ENCODE measurements around the gene MMAA.
A peak's percentile ranks its signal among the peaks of the same experiment; 100 is the strongest.
"Not testable (repeated sequence)": the region's sequence is repeated elsewhere in the genome, so short reads cannot be mapped to it uniquely, and the experiment has no call there.

Gene MMAA

GRCh38 chr4:145618932-145619638 lies at the start of gene MMAA:
Gene MMAA (plus strand): TSS chr4:145619385. CDS start chr4:145639140, 19,755 bp downstream.
- DNase-seq (ENCODE audit: low read depth in 2 of 2): peak; percentile 93 to 94

- DNase-seq (ENCODE audit: low read depth in 2 of 2): not testable (repeated sequence)
Measured at GRCh38 chr4:145574546-145574945, 44.6 kb upstream of the MMAA start.

DNA sequence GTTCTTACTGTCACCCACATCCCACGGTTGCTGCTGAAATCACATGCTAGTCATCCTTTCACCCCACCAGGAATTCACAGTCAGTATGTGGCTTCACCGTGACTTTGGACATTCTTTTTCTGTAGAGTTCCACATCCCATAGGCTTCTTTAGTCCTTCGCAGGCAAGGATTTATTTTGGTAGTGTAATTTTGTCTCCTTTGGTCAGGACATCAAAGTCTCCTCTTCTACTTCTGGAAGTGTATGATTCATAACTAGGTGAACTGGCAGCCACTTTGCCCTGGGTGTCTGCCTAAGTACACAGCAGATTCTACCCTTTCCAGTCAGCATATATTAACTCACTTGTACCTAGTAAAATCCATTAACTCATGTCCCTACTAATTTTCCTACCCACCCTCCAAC lies 38.3 kb upstream of the MMAA start:
- no peak for DNase-seq (ENCODE audit: low read depth in 2 of 2)

- no peak for DNase-seq (ENCODE audit: low read depth in 2 of 2)
Measured at GRCh38 chr4:145583191-145584055, 35.8 kb upstream of the MMAA start.

DNA sequence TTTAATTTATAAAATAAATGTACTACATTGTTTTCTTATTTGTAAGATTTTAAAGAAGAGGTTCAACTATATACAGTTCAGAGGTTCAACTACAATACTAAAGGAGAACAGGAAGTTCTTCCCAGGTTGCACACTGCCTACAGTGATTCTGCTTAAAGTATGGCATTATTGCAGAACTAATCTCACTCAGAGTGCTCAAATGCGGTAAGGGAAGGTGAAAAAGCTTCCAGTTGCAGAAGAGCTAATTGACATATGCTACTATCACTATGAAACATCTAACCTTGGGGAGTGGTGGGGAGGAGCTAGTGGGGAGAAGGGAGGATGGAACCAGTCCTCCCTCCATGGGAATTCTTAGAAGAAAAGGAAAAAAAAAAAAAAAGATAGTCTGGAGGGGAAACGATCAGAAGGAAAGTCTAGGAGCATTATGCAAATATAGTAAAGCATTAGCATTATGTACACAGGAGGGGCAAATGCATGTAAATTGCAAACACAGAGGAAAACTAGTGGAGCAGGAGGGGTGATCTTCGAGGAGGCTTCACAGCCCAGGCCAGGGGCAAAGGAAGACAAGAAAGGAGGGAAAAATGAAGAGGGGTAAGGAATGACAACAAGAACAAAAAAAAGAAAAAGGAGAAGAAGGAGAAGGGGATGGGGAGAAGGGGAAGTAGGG lies 32.0 kb upstream of the MMAA start:
- DNase-seq (ENCODE audit: low read depth in 2 of 2): no peak

DNA sequence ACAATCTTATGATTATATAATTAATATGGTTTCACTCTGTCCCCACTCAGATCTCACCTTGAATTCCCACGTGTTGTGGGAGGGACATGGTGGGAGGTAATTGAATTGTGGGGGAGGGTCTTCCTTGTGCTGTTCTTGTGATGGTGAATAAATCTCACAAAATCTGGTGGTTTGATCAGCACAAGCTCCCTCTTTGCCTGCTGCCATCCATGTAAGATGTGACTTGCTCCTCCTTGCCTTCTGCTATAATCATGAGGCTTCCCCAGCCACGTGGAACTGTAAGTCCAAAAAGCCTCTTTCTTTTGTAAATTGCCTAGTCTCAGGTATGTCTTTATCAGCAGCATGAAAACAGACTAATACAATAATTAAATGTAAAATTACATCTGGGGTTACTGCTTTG lies 29.8 kb upstream of the MMAA start:
- not testable (repeated sequence) for DNase-seq (ENCODE audit: low read depth in 2 of 2)

DNA sequence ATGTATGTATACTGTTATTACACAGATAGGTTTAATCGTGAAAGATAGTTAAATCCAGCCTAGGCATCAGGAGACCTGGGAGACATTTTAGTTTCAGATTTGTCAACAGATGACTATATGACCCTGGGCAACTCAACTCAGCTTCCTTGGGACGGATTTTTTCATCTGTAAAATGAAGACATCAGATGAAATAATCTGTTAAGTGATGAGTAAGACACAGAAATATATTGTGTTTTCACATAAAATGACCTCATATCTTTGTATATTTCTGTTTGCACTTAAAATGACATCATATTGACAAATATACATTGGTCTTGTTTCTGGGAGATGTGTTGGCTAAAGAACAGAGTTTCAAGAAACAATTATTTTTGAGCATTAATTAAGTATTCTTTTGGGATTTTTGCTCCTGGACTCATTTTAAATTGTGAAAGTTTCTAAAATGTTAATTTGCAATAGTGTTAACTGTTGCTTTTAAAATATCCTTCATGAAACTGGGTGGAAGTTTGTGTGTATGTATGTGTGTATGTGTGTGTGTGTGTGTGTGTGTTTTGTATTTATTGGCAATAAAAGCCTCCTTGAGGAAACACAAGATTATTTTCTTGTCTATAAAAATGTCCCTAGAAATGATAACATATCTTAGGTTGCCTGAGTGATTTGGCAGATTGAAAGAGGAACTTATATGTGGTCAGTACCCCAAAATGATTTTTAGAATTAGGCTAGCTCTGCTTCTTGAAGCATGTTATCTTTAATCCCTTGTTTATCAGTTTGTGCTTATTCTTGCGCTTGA lies 29.1 kb upstream of the MMAA start:
- DNase-seq (ENCODE audit: low read depth in 2 of 2): no peak

GRCh38 chr4:145602129-145602760 lies 16.9 kb upstream of the MMAA start:
- DNase-seq (ENCODE audit: low read depth in 2 of 2): no peak

- no peak for DNase-seq (ENCODE audit: low read depth in 2 of 2)
Measured at GRCh38 chr4:145605941-145606340, 13.2 kb upstream of the MMAA start.

GRCh38 chr4:145609481-145610427 lies 9.4 kb upstream of the MMAA start:
- peak; percentile 38 for DNase-seq (ENCODE audit: low read depth in 2 of 2)

DNA sequence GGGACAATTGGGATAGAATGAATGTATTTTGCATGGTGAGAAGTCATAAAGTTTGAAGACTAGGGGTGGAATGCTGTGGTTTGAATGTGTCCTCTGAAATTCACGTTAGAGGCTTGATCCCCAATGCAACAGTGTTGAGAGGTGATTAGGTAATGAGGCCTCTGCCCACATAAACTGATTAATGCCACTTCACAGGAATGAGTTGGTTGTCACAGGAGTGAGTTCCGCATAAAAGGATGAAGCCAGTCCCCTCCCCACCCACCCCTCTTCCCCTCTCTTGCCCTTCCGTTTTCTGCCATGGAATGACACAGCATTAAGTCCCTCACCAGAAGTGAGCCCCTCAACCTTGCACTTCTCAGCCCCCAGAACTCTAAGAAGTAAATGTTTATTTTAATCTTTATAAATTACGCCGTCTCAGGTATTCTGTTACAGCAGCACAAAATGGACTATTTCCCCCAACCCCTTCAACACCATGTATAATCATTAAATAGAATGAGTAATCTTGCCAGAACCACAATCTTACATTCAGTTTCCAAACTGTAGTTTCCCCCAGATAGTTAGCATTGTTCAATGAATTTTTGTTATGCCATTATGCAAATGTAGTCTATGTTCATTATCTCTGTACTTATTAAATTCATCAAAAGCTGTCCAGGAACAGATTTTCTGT lies 5.5 kb upstream of the MMAA start:
- DNase-seq (ENCODE audit: low read depth in 2 of 2): no peak

DNA sequence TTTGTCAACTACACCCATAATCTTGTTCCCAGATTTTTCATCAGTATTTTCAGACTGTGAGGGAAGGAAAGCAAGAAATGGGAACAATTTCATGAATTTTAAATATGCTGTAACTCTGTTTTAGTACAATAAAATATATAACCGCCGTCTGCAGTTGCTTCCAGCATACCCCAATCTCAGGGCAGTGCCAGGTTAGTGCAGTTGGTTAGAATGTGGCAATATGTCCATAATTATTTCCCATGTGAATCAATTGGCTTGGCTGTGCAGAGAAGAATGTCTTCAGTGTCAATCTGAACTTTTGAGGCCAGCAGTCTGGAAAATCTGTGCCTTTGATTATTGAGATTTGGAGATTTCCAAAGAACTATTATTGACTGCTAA lies 5.0 kb upstream of the MMAA start:
- no peak for DNase-seq (ENCODE audit: low read depth in 2 of 2)

- DNase-seq (ENCODE audit: low read depth in 2 of 2): no peak
Measured at GRCh38 chr4:145618210-145618931, 814 bp upstream of the MMAA start.

DNA sequence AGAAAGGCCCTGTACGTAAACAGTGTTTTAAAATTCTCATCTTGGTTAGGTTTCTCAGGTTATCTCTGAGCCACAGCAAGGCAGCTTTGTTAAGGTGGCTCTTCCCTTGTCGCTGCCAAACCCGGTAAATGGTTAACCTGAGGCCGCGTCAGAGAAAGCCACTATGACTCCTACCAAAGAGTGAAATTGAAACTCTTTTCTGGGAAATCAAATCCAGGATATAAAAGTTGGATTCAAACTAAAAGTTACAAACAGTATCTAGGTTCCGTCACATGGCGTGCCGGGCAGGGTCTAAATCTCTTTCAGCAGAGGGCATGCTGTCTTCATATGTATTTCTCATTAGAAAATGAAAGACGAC lies 433 bp downstream of the MMAA start:
- peak; percentile 13 to 37 for DNase-seq (ENCODE audit: low read depth in 2 of 2)

- DNase-seq (ENCODE audit: low read depth in 2 of 2): not testable (repeated sequence)
Measured at GRCh38 chr4:145622067-145622466, 2.9 kb downstream of the MMAA start.

DNA sequence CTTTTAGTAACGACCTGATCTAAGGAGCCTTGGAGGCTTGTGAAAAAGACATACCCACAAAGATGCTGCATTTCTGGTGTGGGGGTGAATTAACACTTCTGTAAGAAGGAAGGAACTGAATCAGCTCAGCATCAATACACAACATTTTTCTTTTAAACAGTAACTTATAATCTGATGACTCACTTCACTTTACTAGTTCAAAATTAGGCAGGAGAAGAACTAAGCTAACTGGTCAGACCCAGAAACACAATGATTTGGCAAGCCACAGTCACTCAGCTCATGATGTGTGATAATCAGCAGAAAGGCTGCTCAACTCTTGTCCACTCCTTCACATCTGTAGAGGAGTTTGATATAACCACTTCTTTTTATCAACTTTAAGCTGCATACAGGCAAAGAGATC lies 4.6 kb downstream of the MMAA start:
- DNase-seq (ENCODE audit: low read depth in 2 of 2): no peak

DNA sequence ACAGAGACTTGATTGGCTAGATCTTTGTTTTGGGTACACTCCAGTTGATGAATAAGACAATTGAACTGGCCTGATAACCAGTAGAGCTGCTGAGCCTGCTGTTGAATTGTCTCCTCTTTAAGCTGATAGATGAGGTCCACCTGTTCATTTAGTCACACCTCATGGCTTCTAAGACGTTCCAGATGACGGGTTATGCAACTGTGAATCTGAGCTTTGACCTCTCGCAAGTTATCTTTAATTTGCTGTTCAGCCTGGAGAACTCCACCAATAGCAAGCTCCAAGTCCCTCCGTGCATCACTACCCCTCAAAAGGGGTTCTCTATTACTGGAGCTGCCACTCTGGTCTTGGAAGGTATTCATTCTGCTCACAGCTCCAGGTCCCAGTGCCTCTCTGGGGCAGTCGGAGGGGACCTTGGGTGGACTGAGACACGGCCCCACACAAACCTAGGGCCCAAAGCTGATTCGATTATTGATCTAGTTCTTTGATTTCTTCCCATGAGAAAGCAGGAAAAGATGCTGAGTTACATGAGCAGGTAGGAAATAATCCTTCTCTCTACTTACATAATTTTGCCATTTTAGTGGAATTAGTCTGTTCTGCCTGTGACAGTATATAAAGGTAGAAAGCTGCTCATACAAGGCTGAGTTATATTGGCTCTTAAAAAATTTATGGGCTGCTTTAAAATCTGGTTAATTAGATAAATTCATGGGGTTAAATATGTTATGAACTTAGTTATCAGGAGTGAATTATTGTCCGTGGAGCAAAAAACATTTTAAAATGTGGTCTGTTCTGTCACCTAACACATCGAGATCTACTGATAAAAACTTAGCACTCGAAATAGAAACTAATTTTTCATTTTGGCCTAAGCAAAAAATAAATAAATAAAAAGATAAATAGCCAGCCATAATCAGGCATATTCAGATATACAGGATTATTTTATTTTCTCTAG lies 6.8 kb downstream of the MMAA start:
- DNase-seq (ENCODE audit: low read depth in 2 of 2): no peak

DNA sequence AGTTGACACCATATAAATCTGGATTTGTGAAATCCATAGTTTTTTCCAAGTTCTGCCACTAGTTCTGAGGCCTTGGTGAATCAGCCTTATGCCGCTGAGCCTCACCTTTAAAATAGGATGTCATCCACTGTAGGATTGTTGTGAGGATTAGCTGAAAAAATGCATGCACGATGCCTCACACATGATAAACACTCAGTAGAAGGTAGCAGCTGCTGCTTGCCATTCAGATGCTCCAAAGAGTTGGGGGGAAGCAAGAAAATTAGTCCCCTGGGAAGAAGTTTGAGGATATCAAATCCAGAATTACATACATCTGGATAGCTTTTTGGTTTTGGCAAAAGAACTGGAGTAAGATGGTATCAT lies 7.4 kb downstream of the MMAA start:
- DNase-seq (ENCODE audit: low read depth in 2 of 2): no peak
